GM21447 (cell line): ENCODE results near the gene COL1A1.

Source experiments
- ATAC-seq: cut with Tn5 transposase; IDR thresholded peaks from one replicate; pipeline ENCODE4 v1.9.1; 2021; ENCODE audit not compliant: unreplicated experiment

The COL1A1 gene

DNA sequence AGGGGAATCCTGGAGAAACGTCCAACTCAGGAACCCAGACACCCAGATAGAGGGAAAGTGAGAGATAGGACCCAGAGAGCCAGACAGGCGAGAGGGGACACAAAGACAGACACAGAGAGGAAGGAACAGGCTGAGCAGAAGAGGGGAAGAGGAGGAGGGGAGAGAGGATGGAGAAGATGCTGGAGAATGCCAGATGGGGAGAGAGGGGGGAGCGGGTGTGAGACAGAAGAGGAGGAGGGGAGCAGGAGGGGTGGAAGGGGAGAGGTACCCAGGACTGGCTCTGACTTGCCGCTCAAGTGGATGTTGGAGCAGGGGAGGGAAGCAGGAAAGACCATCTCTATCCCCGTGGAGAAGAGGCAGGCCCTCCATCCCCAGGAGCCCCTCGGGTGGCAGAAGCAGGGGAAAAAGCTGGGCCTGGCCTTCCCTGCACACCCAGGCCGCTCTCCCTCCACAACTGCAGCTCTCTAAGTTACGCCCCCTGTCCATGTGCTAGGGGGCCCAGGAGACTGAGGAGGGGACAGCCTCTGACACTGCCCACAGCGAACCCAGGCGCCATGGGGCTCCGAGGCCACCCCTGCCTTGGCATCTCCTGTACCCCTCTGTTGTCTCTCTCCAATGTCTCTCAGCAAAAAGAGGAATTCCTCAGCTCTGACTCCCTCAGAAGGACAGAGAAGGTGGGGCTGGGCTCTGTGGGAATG is 55.8 kb downstream of the COL1A1 start:
- ATAC-seq: no peak

DNA sequence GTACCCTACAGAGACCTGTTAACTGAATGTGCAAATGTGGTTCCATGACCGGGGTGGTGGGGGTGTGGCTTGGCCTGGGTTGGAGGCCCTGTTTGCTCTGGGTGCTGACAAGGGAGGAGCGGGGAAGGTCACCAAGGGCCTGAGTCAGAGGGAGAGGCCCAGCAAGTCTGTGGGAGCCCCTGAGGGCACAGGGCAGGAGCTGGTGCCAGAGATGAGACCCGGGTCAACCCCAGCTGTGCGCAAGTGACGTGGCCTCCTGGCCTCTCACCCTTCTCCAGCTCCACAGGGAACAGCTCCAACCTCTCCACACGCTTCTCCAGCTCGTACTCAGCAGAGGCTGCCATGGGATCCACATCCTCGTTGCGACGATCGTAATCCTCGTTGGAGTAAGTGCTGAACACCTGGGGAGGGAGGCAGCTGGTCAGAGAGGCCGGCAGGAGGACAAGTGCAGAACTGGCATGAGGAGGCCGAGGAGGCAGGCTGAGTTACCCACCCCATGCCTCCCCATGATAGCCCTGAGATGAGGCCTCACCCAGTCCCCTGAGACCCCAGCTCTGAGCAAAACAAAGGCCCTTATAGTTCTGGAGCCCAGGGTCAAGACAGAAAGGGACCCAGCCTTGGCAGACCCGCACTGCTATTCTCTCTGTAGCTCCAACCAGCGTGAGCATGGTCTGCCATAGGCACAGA is 56.4 kb downstream of the COL1A1 start:
- ATAC-seq: no peak

DNA sequence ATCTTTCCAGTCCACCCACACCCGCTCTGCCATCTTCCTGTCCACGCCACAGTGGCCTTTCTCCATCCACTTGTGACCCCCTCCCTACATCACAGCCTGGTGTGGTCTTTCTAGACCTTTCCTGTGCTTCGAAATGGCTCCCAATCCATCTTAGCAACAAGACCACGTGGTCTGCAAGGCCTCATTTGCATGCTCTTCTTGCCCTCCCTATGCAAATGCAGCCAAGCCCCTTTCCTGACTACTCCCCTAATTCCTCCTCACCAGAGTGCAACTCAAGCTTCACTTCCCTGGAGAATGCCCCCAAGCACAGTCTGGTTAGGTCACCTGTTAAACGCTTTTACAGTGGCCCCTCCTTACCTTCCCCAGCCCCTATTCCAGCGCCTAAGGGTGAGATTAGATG is 57.1 kb downstream of the COL1A1 start:
- no peak for ATAC-seq

DNA sequence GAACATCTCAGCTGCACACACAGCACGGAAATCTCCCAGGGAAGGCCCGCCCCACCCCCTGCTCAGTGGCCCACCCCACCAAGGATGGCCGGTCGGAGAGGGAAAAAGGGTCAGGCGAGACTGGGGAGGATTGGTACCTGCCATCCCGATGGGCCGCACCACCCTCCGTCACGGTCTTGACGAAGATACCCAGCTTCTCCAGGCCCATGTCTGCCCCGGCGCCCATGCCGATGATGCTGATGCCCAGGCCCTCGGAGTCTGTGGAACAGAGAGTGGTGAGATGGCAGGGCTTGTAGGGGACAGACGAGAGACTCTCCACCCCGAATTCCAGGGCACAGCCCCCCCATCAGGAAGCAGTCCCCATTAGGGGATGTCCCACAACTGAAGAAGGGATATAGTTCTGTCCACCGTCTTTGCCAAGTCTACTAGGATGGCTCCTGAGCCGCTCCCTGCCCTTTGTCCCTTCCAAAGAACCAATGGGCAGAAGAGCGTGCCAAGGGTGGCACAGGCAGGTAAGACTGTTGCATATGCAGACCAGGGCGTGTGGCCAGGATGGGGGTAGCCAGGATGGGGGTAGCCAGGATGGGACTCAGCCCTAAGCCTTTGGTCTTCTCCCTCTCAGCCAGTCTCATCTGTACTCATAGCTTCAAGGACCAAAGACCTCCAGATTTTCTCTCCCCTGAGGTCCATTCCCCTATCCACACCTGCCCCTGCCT is 57.8 kb downstream of the COL1A1 start:
- no peak for ATAC-seq

DNA sequence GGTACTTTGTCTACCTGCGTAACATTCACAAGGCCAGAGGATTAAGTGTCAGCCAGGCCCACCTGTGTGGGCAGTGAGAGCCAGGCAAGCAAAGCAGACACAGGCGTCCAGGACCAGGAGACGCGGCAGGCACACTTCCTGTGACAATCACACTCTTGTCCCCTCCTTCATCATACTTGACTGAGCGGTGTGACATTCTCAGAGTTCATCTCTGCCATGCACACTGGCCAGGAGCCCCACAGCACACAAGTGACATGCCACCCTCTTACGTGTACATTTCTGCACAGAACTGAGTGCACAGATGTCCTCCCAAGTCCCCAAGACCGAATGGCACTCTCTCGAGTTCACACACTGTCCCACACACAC is 59.7 kb downstream of the COL1A1 start:
- no peak for ATAC-seq

DNA sequence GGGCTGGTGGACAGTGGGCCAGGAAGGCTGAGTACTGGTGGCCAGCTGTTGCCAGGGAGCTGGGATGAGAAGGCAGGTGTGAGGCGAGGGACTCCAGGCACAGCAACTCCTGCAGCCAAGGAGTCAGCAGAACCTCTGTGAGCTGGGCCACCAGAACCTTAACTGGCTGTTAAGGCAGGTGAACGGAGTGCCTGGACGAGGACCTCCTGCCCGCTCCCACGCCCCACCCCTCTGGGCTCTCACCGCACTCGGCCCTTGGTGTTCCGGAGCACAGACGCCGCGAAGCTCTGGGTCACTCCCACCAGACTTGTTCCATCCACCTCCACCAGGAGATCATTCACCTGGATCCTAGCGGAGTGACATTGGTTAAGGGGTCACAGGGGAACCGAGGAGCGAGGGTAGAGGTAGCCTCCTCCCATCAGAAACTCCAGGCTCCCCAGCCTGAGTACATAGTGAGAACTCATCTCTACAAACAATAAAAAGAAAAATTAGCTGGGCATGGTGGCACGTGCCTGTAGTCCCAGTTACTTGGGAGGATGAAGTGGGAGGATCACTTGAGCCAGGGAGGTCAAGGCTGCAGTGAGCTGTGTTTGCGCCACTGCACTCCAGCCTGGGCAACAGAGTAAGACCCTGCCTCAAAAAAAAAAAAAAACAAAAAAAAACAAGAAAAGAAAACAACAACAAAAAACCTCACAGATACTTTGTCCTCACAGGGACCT is 60.2 kb downstream of the COL1A1 start:
- no peak for ATAC-seq

DNA sequence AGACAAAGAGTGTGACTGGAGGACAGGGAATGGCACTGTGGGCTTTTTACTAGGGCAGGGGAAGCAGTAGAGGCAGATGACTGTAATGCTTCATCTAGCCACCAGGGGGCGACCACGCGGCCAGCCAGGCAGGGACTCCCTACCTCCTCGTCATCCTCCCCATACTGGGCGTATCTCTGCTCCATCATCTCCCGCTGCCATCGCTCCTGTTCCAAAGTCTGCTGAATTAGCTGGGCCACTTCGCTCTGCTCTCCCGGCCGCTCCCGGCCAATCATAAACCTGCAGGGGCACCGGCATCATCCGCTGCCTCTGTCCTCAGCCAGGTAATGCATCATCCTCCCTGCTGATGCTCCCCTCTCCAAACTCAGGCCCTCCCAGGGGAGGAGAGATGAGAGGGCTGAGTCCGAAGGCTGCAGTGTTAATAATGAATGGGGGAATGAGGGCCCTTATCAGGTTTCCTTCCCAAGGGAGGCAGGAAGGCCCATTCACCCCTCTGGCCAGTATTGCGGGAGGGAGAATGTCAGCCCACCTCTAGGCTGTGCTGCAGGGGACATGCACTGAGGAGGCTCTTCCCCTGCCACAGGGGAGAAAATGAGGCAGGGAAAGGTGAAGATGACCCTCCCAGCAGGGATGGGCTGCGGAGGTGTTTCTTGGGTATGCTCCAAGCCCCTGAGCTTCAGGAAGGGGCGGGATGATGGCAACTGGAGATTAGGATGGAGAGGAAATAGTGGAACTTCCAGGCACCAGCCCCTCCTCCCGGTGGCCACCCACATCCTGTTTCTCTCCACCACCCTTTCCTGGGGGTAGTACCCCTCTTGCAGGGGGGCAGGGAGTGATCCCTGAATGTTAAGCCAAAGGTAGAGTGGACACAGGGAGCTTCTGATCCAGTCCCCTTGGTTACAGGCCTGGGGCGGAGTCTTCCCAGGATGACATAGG is 61.2 kb downstream of the COL1A1 start:
- no peak for ATAC-seq

DNA sequence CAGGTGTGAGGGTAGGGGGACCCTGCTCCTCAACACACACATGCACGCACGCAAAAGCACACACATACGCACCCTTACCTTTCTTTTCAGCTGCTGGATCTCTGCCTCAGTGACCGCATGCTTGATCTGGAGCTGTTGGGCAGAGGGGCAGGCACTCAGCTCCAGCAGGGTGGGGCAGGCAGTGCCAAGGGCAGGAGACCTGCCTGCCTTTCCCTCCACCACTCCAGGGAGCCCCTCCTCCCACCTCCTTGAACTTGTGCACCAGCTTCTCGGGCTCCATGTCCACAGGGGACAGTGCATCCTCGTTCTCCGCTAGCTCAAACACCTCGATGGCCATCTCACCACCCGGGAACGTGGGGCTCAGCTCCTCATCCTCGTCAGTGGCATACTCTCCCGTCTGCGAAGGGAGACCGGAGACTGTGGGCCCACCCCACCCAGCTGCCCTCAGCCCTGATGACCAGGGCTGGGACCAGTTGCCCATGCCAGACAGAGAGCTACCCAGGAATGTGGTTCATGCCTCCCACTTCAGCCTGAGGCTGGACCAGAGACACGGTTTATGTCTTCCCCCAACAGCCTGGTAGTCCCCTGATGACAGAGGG is 62.1 kb downstream of the COL1A1 start:
- ATAC-seq: no peak

DNA sequence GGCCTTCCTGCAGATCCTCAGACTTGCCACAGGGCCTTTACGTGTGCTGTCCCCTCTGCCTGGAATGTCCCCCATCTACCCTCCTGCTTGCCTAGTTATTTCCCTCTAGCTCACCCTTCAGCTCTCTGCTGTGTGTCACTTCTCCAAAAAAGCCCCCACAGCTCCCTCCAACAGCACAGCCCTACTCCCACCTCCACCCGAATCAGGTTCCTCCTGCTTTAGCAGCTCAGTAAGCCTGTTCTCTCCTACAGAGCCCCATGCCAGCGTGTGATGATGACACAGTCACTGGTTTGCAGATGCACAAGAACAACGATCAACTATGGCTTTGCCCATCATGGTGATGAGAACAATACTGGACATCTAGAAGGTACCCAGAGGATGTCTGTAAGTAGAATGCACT is 64.4 kb downstream of the COL1A1 start:
- ATAC-seq: no peak

DNA sequence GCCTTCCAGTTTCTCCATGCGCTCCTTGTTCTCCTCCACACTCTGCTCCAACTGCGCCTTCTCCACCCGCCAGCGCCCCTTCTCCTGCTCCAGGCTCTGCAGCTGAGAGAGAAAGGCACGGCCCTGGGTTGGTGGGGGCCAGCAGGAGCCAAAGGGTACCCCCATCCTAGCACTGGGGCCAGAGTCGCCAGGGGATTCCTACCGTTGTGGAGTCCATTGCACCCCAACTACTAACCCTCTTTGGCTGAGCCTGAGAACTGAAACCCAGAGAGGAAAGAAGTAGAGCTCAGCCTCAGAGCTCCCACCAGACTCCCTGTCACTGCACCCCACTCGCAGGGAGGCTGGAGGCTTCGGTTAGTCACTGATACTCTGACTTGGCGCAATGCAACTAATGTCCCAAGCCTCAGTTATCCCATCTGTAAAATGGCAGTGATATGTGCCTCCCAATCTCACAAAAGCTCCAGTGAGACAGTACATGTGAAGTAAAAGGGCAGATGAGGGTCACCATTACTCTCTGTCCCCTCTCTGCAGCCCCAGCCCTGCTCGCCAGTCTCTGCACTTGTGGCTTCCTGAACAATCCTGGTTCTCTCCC is 65.2 kb downstream of the COL1A1 start:
- ATAC-seq: no peak

DNA sequence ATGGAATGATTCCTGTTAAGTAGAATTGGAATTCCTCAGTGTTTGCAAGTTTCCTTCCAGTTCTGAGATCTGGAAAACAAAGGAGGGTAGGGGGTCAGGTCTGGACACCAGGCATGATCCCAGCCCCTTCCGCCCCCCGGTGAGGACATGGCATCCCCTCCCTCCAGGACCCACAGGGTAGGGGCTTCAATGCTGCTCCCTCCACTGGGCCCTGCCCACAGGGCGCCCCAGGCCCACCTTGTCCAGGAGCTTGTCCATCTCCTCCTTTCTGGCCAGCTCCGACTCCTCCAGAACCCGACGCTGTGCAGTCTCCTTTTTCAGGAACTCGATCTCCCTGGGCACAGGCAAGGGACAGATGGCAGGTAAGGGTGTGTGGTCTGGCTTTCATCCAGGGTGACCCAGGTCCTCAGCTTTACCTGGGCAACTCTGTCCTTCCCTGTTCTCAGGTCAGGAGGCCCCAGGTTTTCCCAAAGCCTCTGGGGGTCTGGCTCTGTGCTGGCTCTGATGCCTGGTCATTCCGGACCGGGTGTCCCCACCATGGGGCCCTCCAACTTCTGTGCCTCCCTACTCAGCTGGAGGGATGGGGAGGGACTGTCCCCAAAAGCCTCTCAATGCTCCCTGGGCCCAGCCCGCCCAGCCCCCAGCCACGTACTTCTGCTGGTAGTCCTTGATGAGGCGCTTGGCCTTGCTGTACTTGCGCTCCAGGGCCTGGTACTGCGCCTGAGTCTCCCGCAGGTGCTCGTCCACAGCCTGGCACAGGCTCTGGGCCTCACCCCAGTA is 65.9 kb downstream of the COL1A1 start:
- ATAC-seq: no peak

DNA sequence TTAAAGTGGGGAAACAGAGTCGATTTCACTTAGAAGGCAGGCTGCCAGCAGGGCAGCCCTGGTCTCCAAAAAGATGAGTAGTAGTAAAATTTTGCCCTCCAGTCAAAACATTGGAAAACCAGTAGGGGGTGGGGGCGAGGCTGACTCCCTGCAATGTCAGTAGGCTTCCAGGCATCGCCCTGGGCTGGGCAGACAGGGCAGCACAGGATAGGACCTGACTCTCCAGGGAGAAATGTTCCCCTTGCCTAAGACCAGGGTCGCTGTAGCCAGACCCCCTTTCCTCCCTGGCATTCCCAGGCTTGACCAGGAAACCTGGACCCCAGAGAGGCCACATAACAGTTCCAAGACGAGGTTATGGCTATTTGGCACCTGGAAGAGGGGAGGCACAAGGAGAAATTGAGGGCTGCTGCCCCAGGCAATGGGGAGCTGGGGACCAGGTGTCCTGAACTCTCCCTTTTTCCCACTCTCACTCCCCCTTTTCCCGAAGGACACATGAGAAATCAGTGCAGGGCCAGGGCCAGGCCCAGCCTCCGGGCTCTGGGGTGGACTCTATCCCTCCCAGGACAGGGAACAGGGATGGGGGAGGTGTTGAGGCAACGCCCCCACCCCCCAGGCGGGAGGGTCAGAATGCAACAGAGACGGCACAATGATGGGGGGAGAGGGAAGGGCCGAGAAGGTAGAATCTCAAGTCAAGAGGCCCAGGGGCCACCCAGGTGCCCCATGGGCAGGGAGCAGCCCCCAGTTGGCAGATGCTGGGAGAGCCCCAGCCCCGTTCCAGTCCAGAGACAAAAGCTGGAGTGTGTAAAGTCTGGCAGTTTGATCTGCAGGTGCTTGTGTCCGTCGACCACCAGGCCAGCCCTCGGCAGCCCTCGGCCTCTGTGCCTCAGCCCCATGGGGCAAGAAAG is 67.0 kb downstream of the COL1A1 start:
- ATAC-seq: no peak

DNA sequence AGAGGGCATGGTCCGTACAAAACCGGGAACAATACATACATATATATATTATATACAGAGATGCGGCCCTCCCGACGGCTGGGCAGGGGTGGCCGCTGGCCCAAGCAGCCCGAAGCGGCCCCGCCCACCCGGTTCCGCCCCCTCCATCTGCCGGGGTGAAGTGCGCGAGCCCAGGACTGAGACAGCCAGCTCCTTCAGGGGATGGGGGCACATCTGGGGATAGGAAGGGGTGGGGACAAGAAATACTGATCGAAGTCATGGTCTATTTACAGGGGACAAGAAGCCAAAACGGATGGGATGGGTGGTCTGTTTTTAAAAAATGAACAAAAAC is 67.7 kb downstream of the COL1A1 start:
- no peak for ATAC-seq
